ENCODE results near the gene SDK1.

SDK1 gene

DNA sequence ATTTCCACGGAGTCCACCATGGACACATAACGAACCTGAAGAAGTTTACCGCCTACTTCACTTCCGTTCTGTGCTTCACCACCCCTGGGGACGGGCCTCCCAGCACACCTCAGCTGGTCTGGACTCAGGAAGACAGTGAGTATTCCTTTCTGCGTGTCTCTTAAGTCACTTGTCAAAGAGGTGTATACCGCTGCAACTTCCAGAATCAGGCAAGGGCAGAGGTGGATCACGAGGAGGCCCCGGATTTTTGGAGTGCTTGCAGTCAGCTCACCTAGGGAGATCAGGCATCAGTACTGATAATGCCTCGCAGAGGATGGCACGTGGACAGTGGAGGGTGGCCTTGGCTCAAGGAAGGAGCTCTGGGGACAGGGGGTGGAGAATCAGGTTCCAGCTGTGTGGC lies 750.6 kb downstream of the SDK1 start:
- no peak overlapping the region for H3K27ac Mint-ChIP-seq
- peaks cover 16% of the 10 kb centered on the region for H3K27me3 Mint-ChIP-seq
- no peaks in the 10 kb centered on the region for H3K4me1 Mint-ChIP-seq (ENCODE audit: low read depth)
- H3K4me3 Mint-ChIP-seq = no peak overlapping the region
- peaks cover 3% of the 10 kb centered on the region for H3K9me3 Mint-ChIP-seq
- no peaks in the 10 kb centered on the region for H3K36me3 Mint-ChIP-seq (ENCODE audit: low read depth)

DNA sequence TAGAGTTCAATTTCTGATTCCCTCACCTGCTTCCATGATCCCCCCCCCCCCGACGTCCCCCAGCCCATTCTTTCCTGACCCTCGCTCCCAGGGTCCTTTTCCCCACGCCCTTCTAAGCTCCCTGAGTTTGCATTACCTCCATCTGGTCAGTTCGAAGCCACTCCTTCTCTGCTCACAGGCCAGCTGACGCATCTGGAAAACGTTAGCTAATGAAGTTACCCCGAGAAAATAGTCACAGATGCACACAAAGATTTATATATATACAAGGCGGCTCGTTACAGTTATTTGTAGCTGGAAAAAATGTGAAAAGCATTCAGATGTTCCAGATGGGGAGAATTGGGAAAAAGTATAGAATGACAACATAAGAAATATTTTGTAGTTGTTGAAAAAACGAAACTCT lies 751.1 kb downstream of the SDK1 start:
- H3K27me3 Mint-ChIP-seq = peaks cover 18% of the 10 kb centered on the region
- no peaks in the 10 kb centered on the region for H3K4me1 Mint-ChIP-seq (ENCODE audit: low read depth)
- peaks cover 3% of the 10 kb centered on the region for H3K9me3 Mint-ChIP-seq
- no peaks in the 10 kb centered on the region for H3K36me3 Mint-ChIP-seq (ENCODE audit: low read depth)
- H3K4me3 Mint-ChIP-seq = no peak overlapping the region
- no peak overlapping the region for H3K27ac Mint-ChIP-seq

- H3K4me3 Mint-ChIP-seq = no peak overlapping the region
- H3K27me3 Mint-ChIP-seq = peaks cover 30% of the 10 kb centered on the region
- H3K9me3 Mint-ChIP-seq = peaks cover 7% of the 10 kb centered on the region
- H3K27ac Mint-ChIP-seq = no peak overlapping the region
- no peaks in the 10 kb centered on the region for H3K36me3 Mint-ChIP-seq (ENCODE audit: low read depth)
- no peaks in the 10 kb centered on the region for H3K4me1 Mint-ChIP-seq (ENCODE audit: low read depth)
Observed at GRCh38 chr7:4054158-4054557, 753.1 kb downstream of the SDK1 start.

GRCh38 chr7:4056552-4057288 lies 755.7 kb downstream of the SDK1 start:
- H3K27ac Mint-ChIP-seq = no peak overlapping the region
- no peaks in the 10 kb centered on the region for H3K36me3 Mint-ChIP-seq (ENCODE audit: low read depth)
- H3K27me3 Mint-ChIP-seq = peaks cover 30% of the 10 kb centered on the region
- no peak overlapping the region for H3K4me3 Mint-ChIP-seq
- H3K4me1 Mint-ChIP-seq (ENCODE audit: low read depth) = no peaks in the 10 kb centered on the region
- H3K9me3 Mint-ChIP-seq = peaks cover 7% of the 10 kb centered on the region

DNA sequence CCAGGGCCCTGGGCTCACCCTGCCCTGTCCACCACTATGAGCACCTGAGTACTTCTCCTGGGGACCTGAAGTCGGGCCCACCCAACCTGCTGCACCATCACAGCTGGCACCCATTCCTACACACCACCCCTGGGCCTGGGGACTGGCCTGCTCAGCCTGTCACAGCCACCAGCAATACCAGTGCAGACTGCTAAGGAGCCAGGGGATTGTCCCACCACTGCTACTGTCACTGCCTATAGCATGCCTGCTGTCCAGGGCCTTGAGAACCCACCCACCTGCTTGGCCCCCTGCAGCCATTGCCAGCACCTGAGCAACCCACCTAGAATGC lies 756.2 kb downstream of the SDK1 start:
- H3K27ac Mint-ChIP-seq = no peak overlapping the region
- no peaks in the 10 kb centered on the region for H3K4me1 Mint-ChIP-seq (ENCODE audit: low read depth)
- H3K4me3 Mint-ChIP-seq = no peak overlapping the region
- H3K27me3 Mint-ChIP-seq = peaks cover 33% of the 10 kb centered on the region
- no peaks in the 10 kb centered on the region for H3K36me3 Mint-ChIP-seq (ENCODE audit: low read depth)
- H3K9me3 Mint-ChIP-seq = peaks cover 7% of the 10 kb centered on the region

DNA sequence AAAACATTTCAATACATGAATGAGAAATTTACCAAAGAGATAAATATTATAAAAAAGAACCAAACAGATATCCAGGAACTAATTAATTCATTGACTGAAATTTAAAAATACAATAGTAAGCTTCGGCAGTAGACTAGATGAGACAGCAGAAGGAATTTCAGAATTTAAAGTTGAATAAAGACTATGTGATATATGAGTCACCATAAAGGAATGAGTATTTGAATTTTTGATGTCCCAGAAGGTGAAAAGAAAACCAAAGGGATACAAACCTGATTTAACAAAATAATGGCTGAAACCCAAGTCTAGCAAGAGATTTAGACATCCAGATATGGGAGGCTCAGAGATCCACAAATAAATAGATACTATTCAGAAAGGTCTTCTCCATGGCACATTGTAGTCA lies 757.1 kb downstream of the SDK1 start:
- H3K36me3 Mint-ChIP-seq (ENCODE audit: low read depth) = no peaks in the 10 kb centered on the region

DNA sequence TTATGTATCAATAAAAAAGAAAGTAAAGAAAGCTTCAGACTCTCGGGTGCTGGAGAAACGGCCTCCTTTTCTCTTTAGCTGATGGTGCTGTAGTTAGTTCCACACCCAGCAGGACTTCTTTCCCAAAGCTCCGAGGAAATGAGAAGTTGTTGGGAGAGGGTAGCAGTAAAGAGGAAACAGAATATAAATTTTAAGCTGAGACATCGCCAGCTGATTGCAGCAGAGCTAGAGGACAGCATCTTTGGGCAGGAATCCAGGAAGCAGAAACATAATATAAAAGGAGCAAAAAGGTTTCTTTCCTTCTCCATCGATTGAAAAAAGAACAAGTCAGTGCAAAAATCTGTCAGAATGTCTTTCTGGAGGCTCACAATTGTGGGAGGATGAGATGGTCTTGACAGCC lies 764.1 kb downstream of the SDK1 start:
- H3K4me3 Mint-ChIP-seq = no peak overlapping the region

More for the DNA sequence above, 757.1 kb downstream of the SDK1 start:
- Mint-ChIP-seq H3K4me1 (ENCODE audit: low read depth) (no peaks in the 10 kb centered on the region), H3K27me3 (peaks cover 38% of the 10 kb centered on the region), H3K27ac (no peak overlapping the region), H3K9me3 (peaks cover 7% of the 10 kb centered on the region), H3K4me3 (no peak overlapping the region)

DNA sequence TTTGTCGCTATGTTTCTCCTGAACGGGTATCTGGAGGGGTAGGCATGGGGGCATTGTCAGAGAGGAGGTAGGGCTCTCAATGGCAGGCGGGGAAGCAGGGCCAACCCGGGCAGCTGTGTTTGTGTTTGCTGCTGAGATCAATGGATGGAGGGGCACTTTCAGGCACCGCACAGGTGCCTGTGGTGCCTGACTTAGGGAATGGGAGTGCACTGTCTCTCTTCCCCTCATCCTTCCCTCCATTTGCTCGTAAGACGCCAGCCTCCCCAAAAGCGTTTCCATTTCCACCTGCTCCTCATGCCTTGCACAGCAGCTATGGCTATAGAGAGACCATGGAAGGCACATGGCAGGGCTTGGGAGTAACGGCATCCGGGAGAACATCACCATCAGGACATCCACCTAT lies 765.2 kb downstream of the SDK1 start:
- Mint-ChIP-seq H3K36me3 (ENCODE audit: low read depth) (no peaks in the 10 kb centered on the region), H3K4me3 (no peak overlapping the region)

More for the DNA sequence above, 764.1 kb downstream of the SDK1 start:
- peaks cover 4% of the 10 kb centered on the region for H3K4me1 Mint-ChIP-seq (ENCODE audit: low read depth)
- no peaks in the 10 kb centered on the region for H3K36me3 Mint-ChIP-seq (ENCODE audit: low read depth)
- H3K27ac Mint-ChIP-seq = no peak overlapping the region
- H3K9me3 Mint-ChIP-seq = no peaks in the 10 kb centered on the region
- H3K27me3 Mint-ChIP-seq = peaks cover 14% of the 10 kb centered on the region

GRCh38 chr7:4066626-4067475 lies 765.8 kb downstream of the SDK1 start:
- Mint-ChIP-seq H3K27me3 (peaks cover 14% of the 10 kb centered on the region), H3K9me3 (no peaks in the 10 kb centered on the region), H3K4me1 (ENCODE audit: low read depth) (peaks cover 4% of the 10 kb centered on the region), H3K27ac (no peak overlapping the region), H3K4me3 (no peak overlapping the region), H3K36me3 (ENCODE audit: low read depth) (no peaks in the 10 kb centered on the region)

More for the DNA sequence above, 765.2 kb downstream of the SDK1 start:
- Mint-ChIP-seq H3K27me3 (peaks cover 14% of the 10 kb centered on the region), H3K4me1 (ENCODE audit: low read depth) (peaks cover 4% of the 10 kb centered on the region), H3K27ac (no peak overlapping the region), H3K9me3 (no peaks in the 10 kb centered on the region)

- peaks cover 4% of the 10 kb centered on the region for H3K4me1 Mint-ChIP-seq (ENCODE audit: low read depth)
- no peak overlapping the region for H3K27ac Mint-ChIP-seq
- H3K4me3 Mint-ChIP-seq = no peak overlapping the region
Observed at GRCh38 chr7:4067476-4067760, 766.4 kb downstream of the SDK1 start.

GRCh38 chr7:4067874-4068273 lies 766.8 kb downstream of the SDK1 start:
- Mint-ChIP-seq H3K36me3 (ENCODE audit: low read depth) (no peaks in the 10 kb centered on the region), H3K4me1 (ENCODE audit: low read depth) (peaks cover 4% of the 10 kb centered on the region), H3K4me3 (no peak overlapping the region), H3K9me3 (no peaks in the 10 kb centered on the region), H3K27me3 (peaks cover 5% of the 10 kb centered on the region), H3K27ac (no peak overlapping the region)

More at GRCh38 chr7:4067476-4067760, 766.4 kb downstream of the SDK1 start:
- peaks cover 9% of the 10 kb centered on the region for H3K27me3 Mint-ChIP-seq
- H3K36me3 Mint-ChIP-seq (ENCODE audit: low read depth) = no peaks in the 10 kb centered on the region
- H3K9me3 Mint-ChIP-seq = no peaks in the 10 kb centered on the region

GRCh38 chr7:4068286-4068685 lies 767.2 kb downstream of the SDK1 start:
- Mint-ChIP-seq H3K27me3 (peaks cover 3% of the 10 kb centered on the region), H3K4me3 (no peak overlapping the region), H3K9me3 (no peaks in the 10 kb centered on the region), H3K27ac (no peak overlapping the region), H3K36me3 (ENCODE audit: low read depth) (no peaks in the 10 kb centered on the region), H3K4me1 (ENCODE audit: low read depth) (peaks cover 4% of the 10 kb centered on the region)

- no peaks in the 10 kb centered on the region for H3K36me3 Mint-ChIP-seq (ENCODE audit: low read depth)
- H3K4me1 Mint-ChIP-seq (ENCODE audit: low read depth) = peaks cover 4% of the 10 kb centered on the region
- no peak overlapping the region for H3K4me3 Mint-ChIP-seq
- no peak overlapping the region for H3K27ac Mint-ChIP-seq
- no peaks in the 10 kb centered on the region for H3K9me3 Mint-ChIP-seq
- H3K27me3 Mint-ChIP-seq = no peaks in the 10 kb centered on the region
Observed at GRCh38 chr7:4069268-4070095, 768.4 kb downstream of the SDK1 start.

DNA sequence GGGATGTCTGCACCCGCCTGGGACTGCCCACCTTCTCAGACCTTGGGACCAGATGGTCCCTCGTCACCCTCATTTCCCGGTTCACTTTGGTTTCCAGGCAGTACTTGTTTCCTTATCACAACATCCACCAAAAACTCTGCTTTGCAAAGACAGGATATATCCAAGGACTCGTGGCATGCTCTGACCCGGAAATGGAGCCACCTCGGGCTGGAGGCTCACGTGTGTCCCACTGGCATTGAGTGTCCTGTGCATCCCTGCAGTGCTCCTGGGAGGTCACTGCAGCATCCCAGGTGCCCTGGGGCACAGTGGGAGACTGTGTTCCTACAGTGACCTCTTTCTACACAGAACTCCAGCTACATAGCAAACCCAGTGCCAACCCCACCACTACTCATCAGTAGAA lies 769.2 kb downstream of the SDK1 start:
- Mint-ChIP-seq H3K36me3 (ENCODE audit: low read depth) (no peaks in the 10 kb centered on the region), H3K9me3 (no peaks in the 10 kb centered on the region), H3K4me1 (ENCODE audit: low read depth) (peaks cover 1% of the 10 kb centered on the region), H3K27me3 (no peaks in the 10 kb centered on the region), H3K4me3 (no peak overlapping the region), H3K27ac (no peak overlapping the region)
